Measurements from ENCODE around the gene NDUFB3.

DNA sequence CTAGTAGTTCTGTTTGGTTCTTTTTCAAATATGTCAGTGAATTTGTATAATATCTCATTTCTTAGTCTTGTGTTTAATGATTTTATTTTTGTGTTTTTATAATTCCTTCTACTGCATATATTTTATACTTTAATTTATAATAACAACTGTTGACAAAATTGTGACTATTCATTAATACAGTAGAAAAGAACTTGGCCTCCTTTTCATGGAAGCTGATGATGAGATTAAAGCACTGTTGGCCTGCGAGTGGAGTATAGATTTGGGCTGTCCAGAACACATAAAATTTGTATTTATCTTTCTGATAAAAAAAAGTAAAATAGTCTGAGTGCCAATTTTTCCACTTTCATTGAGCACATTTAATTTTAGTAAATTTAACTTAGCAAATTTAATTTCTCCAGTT is 56.2 kb downstream of the NDUFB3 start:
- TF ChIP-seq, protein P1, sequence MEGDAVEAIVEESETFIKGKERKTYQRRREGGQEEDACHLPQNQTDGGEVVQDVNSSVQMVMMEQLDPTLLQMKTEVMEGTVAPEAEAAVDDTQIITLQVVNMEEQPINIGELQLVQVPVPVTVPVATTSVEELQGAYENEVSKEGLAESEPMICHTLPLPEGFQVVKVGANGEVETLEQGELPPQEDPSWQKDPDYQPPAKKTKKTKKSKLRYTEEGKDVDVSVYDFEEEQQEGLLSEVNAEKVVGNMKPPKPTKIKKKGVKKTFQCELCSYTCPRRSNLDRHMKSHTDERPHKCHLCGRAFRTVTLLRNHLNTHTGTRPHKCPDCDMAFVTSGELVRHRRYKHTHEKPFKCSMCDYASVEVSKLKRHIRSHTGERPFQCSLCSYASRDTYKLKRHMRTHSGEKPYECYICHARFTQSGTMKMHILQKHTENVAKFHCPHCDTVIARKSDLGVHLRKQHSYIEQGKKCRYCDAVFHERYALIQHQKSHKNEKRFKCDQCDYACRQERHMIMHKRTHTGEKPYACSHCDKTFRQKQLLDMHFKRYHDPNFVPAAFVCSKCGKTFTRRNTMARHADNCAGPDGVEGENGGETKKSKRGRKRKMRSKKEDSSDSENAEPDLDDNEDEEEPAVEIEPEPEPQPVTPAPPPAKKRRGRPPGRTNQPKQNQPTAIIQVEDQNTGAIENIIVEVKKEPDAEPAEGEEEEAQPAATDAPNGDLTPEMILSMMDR (IDR thresholded peaks at IDR 0.05; ENCODE audit: insufficient read depth, low read length), result no peak
- TF ChIP-seq GABPA (IDR thresholded peaks at IDR 0.05; ENCODE audit: low read depth) (no peak), REST (IDR thresholded peaks at IDR 0.05; ENCODE audit: insufficient replicate concordance, low read depth) (no peak), POLR2AphosphoS5 (IDR thresholded peaks at IDR 0.05; ENCODE audit: low read depth) (no peak), SPI1 (IDR thresholded peaks at IDR 0.05; ENCODE audit: borderline replicate concordance, low read depth) (no peak)
